ENCODE results near the gene RASSF3. TPM values are rescaled to one million over a fixed set of nuclear protein-coding genes. Genes with fewer than 3 reads are reported as not detected.
"Not testable (repeated sequence)": the region's sequence is repeated elsewhere in the genome, so short reads cannot be mapped to it uniquely, and the experiment has no call there.

Gene RASSF3
- total and polyA plus RNA-seq, 10 of the 15 experiments (the other 5 are each of a cell fraction or from before 2014, with no cell fraction given), result 6.9 to 62.4 (median 30.3) TPM

- TF ChIP-seq E2F8 (IDR thresholded peaks at IDR 0.05; ENCODE audit: low read depth, partially characterized antibody), result no peak
- TF ChIP-seq USF2 (IDR thresholded peaks at IDR 0.05; ENCODE audit: borderline replicate concordance, low read depth, low read length), result no peak
- no peak for TF ChIP-seq RELB (IDR thresholded peaks at IDR 0.05; ENCODE audit: low read depth)
- no peak for TF ChIP-seq POU2F2 (IDR thresholded peaks at IDR 0.05; ENCODE audit: borderline replicate concordance, low read depth, low read length)
- no peak for TF ChIP-seq PRDM15 (CRISPR knock-in tag; IDR thresholded peaks at IDR 0.05)
Observed at GRCh38 chr12:64653123-64653522, 42.8 kb downstream of the RASSF3 start (continued).

- H3K9ac ChIP-seq (ENCODE audit: control insufficient read depth, insufficient read depth, low read length), result not testable (repeated sequence)
Observed at GRCh38 chr12:64653907-64654306, 43.6 kb downstream of the RASSF3 start.

More at GRCh38 chr12:64653907-64654306, 43.6 kb downstream of the RASSF3 start:
- ATAC-seq; H3K27ac ChIP-seq (ENCODE audit: control insufficient read depth, insufficient read depth); H4K20me1 ChIP-seq (ENCODE audit: control insufficient read depth, insufficient read depth); H2AFZ ChIP-seq (ENCODE audit: control insufficient read depth, low read depth, low read length); RAD21 ChIA-PET (ENCODE audit: unreplicated experiment); in situ Hi-C loops (cut with MboI); FAIRE-seq; CTCF ChIA-PET; H3K4me3 ChIP-seq; H3K36me3 ChIP-seq (ENCODE audit: control insufficient read depth in 2 of 2, insufficient read depth in 2 of 2, low read length in 1 of 2); H3K27me3 ChIP-seq (replicated peaks in 1 of 2; ENCODE audit: control insufficient read depth in 2 of 2, insufficient read depth in 2 of 2, low read length in 1 of 2); intact Hi-C loops (cut with micrococcal nuclease; ENCODE audit: unreplicated experiment); DNase-seq (ENCODE audit: low read depth, low spot score); BruUV-seq (replicated peaks); H3K4me2 ChIP-seq (ENCODE audit: control insufficient read depth, insufficient read depth); H3K9me3 ChIP-seq (replicated peaks; ENCODE audit: control insufficient read depth, insufficient read depth, low read length): not testable (repeated sequence)
- Histone ChIP-seq H3K79me2 (ENCODE audit: control insufficient read depth, insufficient read depth, low read length) (peaks cover 83% of the 10 kb centered on the region), H3K4me1 (ENCODE audit: control insufficient read depth, insufficient read depth, low read length) (peaks cover 16% of the 10 kb centered on the region)
- 36% methylated on average over 2 of the region's 2 CpGs for WGBS (ENCODE audit: insufficient coverage, insufficient replicate concordance, low lambda C conversion rate, missing lambda C conversion rate)
- POLR2A ChIA-PET, result interaction anchor here (0.5 to 1.0 kb wide), 2 partner anchors 10 to 96 kb away, joined by 3 to 8 read pairs; no protein-coding TSS in a partner anchor
- SMC1A ChIA-PET (ENCODE audit: uncharacterized antibody, unreplicated experiment), result interaction anchor here (1.8 kb wide), 1 partner anchor 11 kb away, joined by 8 read pairs; no protein-coding TSS in a partner anchor
